ENCODE data around the gene HOXB8. TPM values are rescaled to one million over a fixed set of nuclear protein-coding genes. Genes with fewer than 3 reads are reported as not detected.

HOXB8 gene
- total RNA-seq, 1 experiment from 2014 or later: not detected

- Histone ChIP-seq H3K27ac (ENCODE audit: low read length) (no peak overlapping the region), H4K20me1 (ENCODE audit: low read length) (no peaks in the 10 kb centered on the region), H2AFZ (ENCODE audit: low read length) (peak overlapping the region; percentile 72), H3K36me3 (ENCODE audit: low read depth, low read length) (no peaks in the 10 kb centered on the region), H3K4me3 (ENCODE audit: low read length) (peak overlapping the region; percentile 70), H3K27me3 (ENCODE audit: low read length) (peaks cover 74% of the 10 kb centered on the region), H3K9me2 (replicated peaks; ENCODE audit: low read length) (no peaks in the 10 kb centered on the region), H3K9me3 (ENCODE audit: low read length) (no peaks in the 10 kb centered on the region), H3F3A (ENCODE audit: low read length, unreplicated experiment) (no peaks in the 10 kb centered on the region), H3K4me2 (ENCODE audit: low read length) (peak overlapping the region; percentile 85), H3K4me1 (ENCODE audit: insufficient read depth, low read length) (peaks cover 12% of the 10 kb centered on the region), H3K9ac (ENCODE audit: low read length) (no peak overlapping the region), H3K79me2 (ENCODE audit: low read length) (no peaks in the 10 kb centered on the region)
- TF ChIP-seq CTCF (conservative IDR thresholded peaks at IDR 0.05; ENCODE audit: low read depth, low read length): no peak
- TF ChIP-seq EZH2 (IDR thresholded peaks at IDR 0.05; ENCODE audit: low read length, unreplicated experiment): no peak
- TF ChIP-seq EZH2phosphoT487 (IDR thresholded peaks at IDR 0.05; ENCODE audit: borderline replicate concordance, low read length): no peak
- ATAC-seq: no peak
- intact Hi-C loops (cut with micrococcal nuclease): no loop called here
- DNase-seq: no peak
- CTCF ChIA-PET: no interaction called here
- POLR2A ChIA-PET (ENCODE audit: unreplicated experiment): no interaction called here
- no TSS peak for BruUV-seq (replicated peaks)
Observed at GRCh38 chr17:48627118-48627597, 12.1 kb upstream of the HOXB8 start.

DNA sequence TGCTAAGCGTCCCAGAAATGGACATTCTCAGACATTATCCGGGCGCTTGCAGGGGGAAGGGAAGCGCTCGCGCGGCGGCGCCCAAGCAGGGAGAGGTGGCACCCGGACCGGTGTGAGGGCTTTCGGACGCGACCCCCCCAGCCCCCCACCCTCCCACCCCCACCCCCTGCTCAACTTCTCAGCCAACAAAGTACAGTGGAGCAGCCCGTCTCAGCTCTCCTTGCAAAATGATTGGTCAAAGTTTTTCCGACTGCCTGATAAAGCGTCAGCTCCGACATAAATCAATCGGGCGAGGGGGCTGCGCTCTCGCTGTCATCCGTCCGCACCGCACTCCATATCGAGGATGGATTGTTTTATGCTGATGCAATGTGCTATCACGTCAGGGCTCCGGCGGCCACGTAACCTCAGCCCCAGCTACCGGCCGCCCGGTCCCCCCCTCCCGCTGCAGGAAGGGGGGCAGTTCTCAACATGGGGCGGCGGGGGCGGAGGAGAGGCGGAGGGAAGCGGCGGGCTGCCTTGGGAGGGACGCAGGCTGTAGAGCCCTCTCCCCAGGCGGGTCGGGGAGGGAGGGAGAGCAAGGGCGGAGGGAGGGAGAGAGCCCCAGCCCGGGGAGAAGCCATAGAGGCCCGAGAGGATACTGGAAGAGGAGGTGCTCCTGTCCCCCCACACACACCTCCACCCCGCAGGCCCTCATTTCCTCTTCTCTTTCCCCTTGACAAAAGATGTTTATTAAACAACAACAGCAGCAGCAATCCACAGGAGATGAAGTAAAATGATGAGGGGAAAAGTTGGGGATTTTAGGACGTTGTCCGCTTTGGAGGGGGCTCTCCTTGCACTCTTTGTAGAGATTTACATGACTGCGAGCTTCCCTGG lies 11.4 kb upstream of the HOXB8 start, which contains the start of gene HOXB9:
Gene HOXB9 (minus strand): TSS at position 114 of the 873 bp plus-strand sequence. CDS start 89 bp downstream, at position 25.
- no peaks in the 10 kb centered on the region for H3K9me3 ChIP-seq (ENCODE audit: low read length)
- H3K27ac ChIP-seq (ENCODE audit: low read length): no peak within 1 kb of the TSS
- no peaks in the 10 kb centered on the region for H3K9me2 ChIP-seq (replicated peaks; ENCODE audit: low read length)
- H3F3A ChIP-seq (ENCODE audit: low read length, unreplicated experiment): no peaks in the 10 kb centered on the region
- peak within 1 kb of the TSS; percentile 88 for H2AFZ ChIP-seq (ENCODE audit: low read length)
- H3K36me3 ChIP-seq (ENCODE audit: low read depth, low read length): no peaks in the 10 kb centered on the region
- ChIA-PET POLR2A (ENCODE audit: unreplicated experiment) (interaction anchor here (0.5 to 0.7 kb wide), 6 partner anchors 12 to 124 kb away, joined by 3 to 26 read pairs (median 4); partner anchors contain the start of genes HOXB5 and HOXB8), CTCF (interaction anchor here (0.6 kb wide), 1 partner anchor 10 kb away, joined by 3 read pairs; no protein-coding TSS in a partner anchor)
- peaks cover 12% of the 10 kb centered on the region for H3K4me1 ChIP-seq (ENCODE audit: insufficient read depth, low read length)
- BruUV-seq (replicated peaks): TSS peak; percentile 15
- ATAC-seq (peak; percentile 20), DNase-seq (peak; percentile 65)
- peak within 1 kb of the TSS; percentile 70 for H3K4me3 ChIP-seq (ENCODE audit: low read length)
- H4K20me1 ChIP-seq (ENCODE audit: low read length): no peaks in the 10 kb centered on the region
- H3K4me2 ChIP-seq (ENCODE audit: low read length): peak within 1 kb of the TSS; percentile 85
- H3K79me2 ChIP-seq (ENCODE audit: low read length): no peaks in the 10 kb centered on the region
- intact Hi-C loops (cut with micrococcal nuclease): no loop called here
- H3K27me3 ChIP-seq (ENCODE audit: low read length): peaks cover 67% of the 10 kb centered on the region
- TF ChIP-seq CTCF (conservative IDR thresholded peaks at IDR 0.05; ENCODE audit: low read depth, low read length): no peak
- TF ChIP-seq EZH2 (IDR thresholded peaks at IDR 0.05; ENCODE audit: low read length, unreplicated experiment): peak; percentile 68
- no peak for TF ChIP-seq EZH2phosphoT487 (IDR thresholded peaks at IDR 0.05; ENCODE audit: borderline replicate concordance, low read length)
- peak within 1 kb of the TSS; percentile 54 for H3K9ac ChIP-seq (ENCODE audit: low read length)

Measured in PC-3 (cell line).